Body of pancreas (tissue), 4 donors: ENCODE results near the gene PMS2.

ENCODE experiments used
- CTCF ChIP-seq, 7 experiments: fragments of 450-650 bp in 4 of 7; fragments of 200-600 bp in 3 of 7; sonication (generic) in 3 of 7; IDR thresholded peaks; one replicate each; pipeline ENCODE4 v1.5.1; 2016 to 2019; ENCODE audit warnings: antibody characterized with exemption in 7 of 7
- POLR2A ChIP-seq, 3 donors: fragments of 450-650 bp; IDR thresholded peaks; one replicate each; pipeline ENCODE4 v1.6.1; 2016; ENCODE audit warnings: antibody characterized with exemption in 3 of 3, mild to moderate bottlenecking in 2 of 3

GRCh38 chr7:6012355-6013104 lies 3.7 kb upstream of the PMS2 start:
- TF ChIP-seq CTCF (IDR thresholded peaks at IDR 0.05) (no peak), POLR2A (IDR thresholded peaks at IDR 0.05) (no peak)
